DLD1 (cell line): ENCODE measurements around the gene PITPNM2.

Experiments
- in situ Hi-C: cut with HindIII; loops from 2 replicates; pipeline ENCODE4 v1.10.0; 2017; ENCODE audit warnings: low sequenced_read_pairs

PITPNM2 gene

GRCh38 chr12:123145211-123145610 is 5.7 kb downstream of the PITPNM2 start:
- in situ Hi-C loops, result no loop called here

GRCh38 chr12:123143736-123144461 is 7.0 kb downstream of the PITPNM2 start:
- in situ Hi-C loops, result loop anchor here (5.0 kb wide), 1 partner anchor 87 kb away; no protein-coding TSS in a partner anchor

- in situ Hi-C loops, result loop anchor here (5.0 kb wide), 1 partner anchor 86 kb away; no protein-coding TSS in a partner anchor
Observed at GRCh38 chr12:123142921-123143735, 7.8 kb downstream of the PITPNM2 start.

GRCh38 chr12:123142518-123142840 is 8.4 kb downstream of the PITPNM2 start:
- in situ Hi-C loops, result loop anchor here (5.0 kb wide), 1 partner anchor 85 kb away; no protein-coding TSS in a partner anchor

GRCh38 chr12:123141615-123142517 is 9.0 kb downstream of the PITPNM2 start:
- in situ Hi-C loops, result loop anchor here (5.0 kb wide), 1 partner anchor 85 kb away; no protein-coding TSS in a partner anchor

- in situ Hi-C loops, result loop anchor here (5.0 kb wide), 1 partner anchor 84 kb away; no protein-coding TSS in a partner anchor
Observed at GRCh38 chr12:123140676-123141614, 9.9 kb downstream of the PITPNM2 start.

GRCh38 chr12:123139926-123140675 is 10.8 kb downstream of the PITPNM2 start:
- in situ Hi-C loops, result loop anchor here (5.0 kb wide), 1 partner anchor 83 kb away; no protein-coding TSS in a partner anchor

- in situ Hi-C loops, result no loop called here
Observed at GRCh38 chr12:123135688-123136087, 15.2 kb downstream of the PITPNM2 start.

- in situ Hi-C loops, result no loop called here
Observed at GRCh38 chr12:123134826-123135225, 16.1 kb downstream of the PITPNM2 start.

GRCh38 chr12:123134271-123134671 is 16.6 kb downstream of the PITPNM2 start:
- in situ Hi-C loops, result no loop called here

- in situ Hi-C loops, result no loop called here
Observed at GRCh38 chr12:123133701-123134100, 17.2 kb downstream of the PITPNM2 start.

- in situ Hi-C loops, result no loop called here
Observed at GRCh38 chr12:123132951-123133619, 17.8 kb downstream of the PITPNM2 start.

- in situ Hi-C loops, result no loop called here
Observed at GRCh38 chr12:123131879-123132402, 18.9 kb downstream of the PITPNM2 start.

GRCh38 chr12:123131291-123131832 is 19.5 kb downstream of the PITPNM2 start:
- in situ Hi-C loops, result no loop called here

GRCh38 chr12:123129621-123130020 is 21.3 kb downstream of the PITPNM2 start:
- in situ Hi-C loops, result no loop called here

- in situ Hi-C loops, result no loop called here
Observed at GRCh38 chr12:123127182-123127495, 23.8 kb downstream of the PITPNM2 start.

GRCh38 chr12:123126294-123127181 is 24.4 kb downstream of the PITPNM2 start:
- in situ Hi-C loops, result no loop called here
